Transverse colon (tissue), 4 donors: ENCODE measurements around the gene TWNK. TPM values are rescaled to one million over a fixed set of nuclear protein-coding genes. Genes with fewer than 3 reads are reported as not detected.

Source experiments
- DNase-seq: peaks from one replicate; pipeline ENCODE4 v3.0.0-alpha.2; 2019
- H3K27ac ChIP-seq, 4 donors: fragments of 200-600 bp; sonication (generic); 2 replicates each; pipeline ENCODE4 v1.5.1; 2016 to 2018; ENCODE audit warnings: inconsistent platforms in 4 of 4
- H3K27me3 ChIP-seq: fragments of 200-600 bp; sonication (generic); 2 replicates; pipeline ENCODE4 v1.5.1; 2017; ENCODE audit warnings: inconsistent platforms
- H3K36me3 ChIP-seq, 4 donors: fragments of 200-600 bp; sonication (generic); 2 replicates each; pipeline ENCODE4 v1.5.1; 2017 to 2019; ENCODE audit warnings: inconsistent platforms in 4 of 4
- H3K4me1 ChIP-seq, 4 donors: fragments of 200-600 bp; sonication (generic); 2 replicates each; pipeline ENCODE4 v1.5.1; 2017 to 2020; ENCODE audit warnings: inconsistent platforms in 4 of 4
- H3K4me3 ChIP-seq, 4 donors: fragments of 200-600 bp; sonication (generic); 1 replicate in 1 of 4; 2 replicates in 3 of 4; pipeline versions ENCODE4 v1.5.1 to v1.6.1; 2017 to 2019; ENCODE audit warnings: inconsistent platforms in 4 of 4
- H3K9me3 ChIP-seq, 2 donors: fragments of 200-600 bp; sonication (generic); 2 replicates each; pipeline ENCODE4 v1.5.1; 2017 to 2019; ENCODE audit warnings: inconsistent platforms in 2 of 2
- EP300 ChIP-seq: sonication (generic); formaldehyde crosslinking; IDR thresholded peaks from one replicate; pipeline ENCODE4 v1.6.1; 2017; ENCODE audit warnings: antibody characterized with exemption, low read depth
- POLR2A ChIP-seq: fragments of 450-650 bp; IDR thresholded peaks from one replicate; pipeline ENCODE4 v1.6.1; 2016; ENCODE audit warnings: antibody characterized with exemption, mild to moderate bottlenecking, moderate library complexity
- POLR2AphosphoS5 ChIP-seq, 3 donors: sonication (generic); formaldehyde crosslinking; IDR thresholded peaks; one replicate each; pipeline ENCODE4 v1.6.1; 2016; ENCODE audit warnings: antibody characterized with exemption in 3 of 3
- WGBS, 2 donors: methylation state at CpG; one replicate each; pipeline ENCODE4 v1.1.5; 2018; ENCODE audit warnings: low coverage in 1 of 2; 5-methylcytosine and 5-hydroxymethylcytosine counted together
- in situ Hi-C, 4 donors: fragments of 200-750 bp; cut with MboI; loops; one replicate each; pipeline versions ENCODE4 v1.15.0 to v1.15.1; 2017; ENCODE audit warnings: low sequenced_read_pairs in 3 of 4, low pct_ligation_motif_present in 1 of 4, low pct_unique_long_range_greater_than_20kb in 1 of 4
- intact Hi-C: fragments of 100-400 bp; cut with DNase I; formaldehyde crosslinking; loops from one replicate; pipeline ENCODE4 v1.15.1; 2023; ENCODE audit warnings: low total_unique reads
- total RNA-seq, 4 donors: library from RNA; depleted of rRNA; stranded (reverse); fragments of >200 nt; gene quantifications; one replicate each; pipeline ENCODE4 v1.1.0, GENCODE V29; 2016
- TF ChIP-seq, protein P1 (sequence below), 5 experiments: fragments of 200-600 bp in 3 of 5; fragments of 450-650 bp in 2 of 5; sonication (generic) in 3 of 5; IDR thresholded peaks; 1 replicate in 2 of 5; 2 replicates in 3 of 5; pipeline ENCODE4 v1.5.1; 2016 to 2017; ENCODE audit warnings: antibody characterized with exemption in 5 of 5, inconsistent platforms in 3 of 5, mild to moderate bottlenecking in 2 of 5, moderate library complexity in 1 of 5

Gene TWNK
- total RNA-seq, 4 donors from 2014 or later = 1.1 to 12.7 (median 3.3) TPM

DNA sequence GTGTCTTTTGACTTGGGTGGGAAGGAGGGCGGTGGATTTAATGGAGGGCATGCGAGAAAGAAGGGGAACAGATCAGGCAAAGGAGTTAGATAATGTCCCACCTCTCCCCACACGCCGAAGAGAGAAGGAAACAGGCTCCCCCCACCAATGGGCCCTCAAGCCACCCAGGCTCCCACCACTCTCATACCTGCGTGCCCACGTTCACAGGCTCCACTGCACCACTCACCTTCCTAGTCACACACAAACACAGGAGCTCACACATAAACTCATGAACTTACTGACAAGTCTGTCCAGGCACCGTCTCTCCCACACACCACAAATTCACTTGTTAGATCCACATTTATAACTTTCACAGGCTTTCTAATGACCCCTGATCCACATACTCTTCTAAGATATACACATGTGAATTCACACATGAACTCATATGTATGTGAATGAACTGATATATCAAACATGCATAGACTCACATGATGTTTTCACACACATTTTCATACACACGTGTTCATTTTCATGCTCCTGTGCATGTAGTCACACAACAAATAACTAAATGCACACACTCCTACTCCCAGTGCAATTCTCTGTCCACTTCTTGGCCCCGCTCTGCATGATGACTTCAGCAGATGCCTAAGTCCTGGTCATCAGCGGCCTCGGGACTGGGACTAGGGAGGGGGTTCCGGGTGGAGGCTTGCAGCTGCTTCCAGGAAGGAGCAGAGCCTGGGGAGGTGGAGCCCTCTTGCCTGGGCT is 13.7 kb downstream of the TWNK start:
- peak overlapping the region in 3 of 4 donors; percentile 66 to 77 (median 68) for H3K4me3 ChIP-seq
- in situ Hi-C loops = no loop called here
- intact Hi-C loops = no loop called here

DNA sequence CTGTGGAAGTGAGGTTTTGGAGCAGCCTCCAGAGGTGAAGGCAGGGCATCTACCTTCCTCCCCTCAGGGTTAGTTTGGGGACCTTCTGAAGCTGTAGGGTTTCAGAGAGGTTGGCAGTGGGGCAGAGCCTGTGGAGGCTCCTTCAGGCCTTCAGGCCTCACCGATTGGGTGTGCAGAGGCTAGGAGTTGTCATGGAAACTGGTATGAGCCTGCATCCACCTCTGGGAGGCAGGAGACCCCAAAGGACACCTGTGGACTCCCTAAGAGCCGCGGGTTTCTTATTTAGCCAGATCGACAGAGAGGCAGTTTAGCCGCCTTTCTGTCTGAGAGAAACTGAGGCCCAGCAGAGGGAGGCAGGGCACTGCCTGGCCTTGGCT is 14.3 kb downstream of the TWNK start:
- Histone ChIP-seq H3K9me3 (no peaks in the 10 kb centered on the region), H3K27me3 (no peaks in the 10 kb centered on the region), H3K27ac (peak overlapping the region; percentile 94 to 98 (median 97)), H3K36me3 (peaks cover 0 to 15% (median 5%) of the 10 kb centered on the region in 4 donors), H3K4me1 (peaks cover 10 to 43% (median 38%) of the 10 kb centered on the region in 4 donors), H3K4me3 (peak overlapping the region in 1 of 4 donors; percentile 30)
- intact Hi-C loops = no loop called here
- in situ Hi-C loops = no loop called here
- WGBS, 2 donors = 75% methylated on average over 5 of the region's 5 CpGs; no CpG with 5 or more reads in 1 of the 2 donors
- no peak for DNase-seq
- TF ChIP-seq POLR2A = no peak
- no peak for TF ChIP-seq EP300
- TF ChIP-seq, protein P1, sequence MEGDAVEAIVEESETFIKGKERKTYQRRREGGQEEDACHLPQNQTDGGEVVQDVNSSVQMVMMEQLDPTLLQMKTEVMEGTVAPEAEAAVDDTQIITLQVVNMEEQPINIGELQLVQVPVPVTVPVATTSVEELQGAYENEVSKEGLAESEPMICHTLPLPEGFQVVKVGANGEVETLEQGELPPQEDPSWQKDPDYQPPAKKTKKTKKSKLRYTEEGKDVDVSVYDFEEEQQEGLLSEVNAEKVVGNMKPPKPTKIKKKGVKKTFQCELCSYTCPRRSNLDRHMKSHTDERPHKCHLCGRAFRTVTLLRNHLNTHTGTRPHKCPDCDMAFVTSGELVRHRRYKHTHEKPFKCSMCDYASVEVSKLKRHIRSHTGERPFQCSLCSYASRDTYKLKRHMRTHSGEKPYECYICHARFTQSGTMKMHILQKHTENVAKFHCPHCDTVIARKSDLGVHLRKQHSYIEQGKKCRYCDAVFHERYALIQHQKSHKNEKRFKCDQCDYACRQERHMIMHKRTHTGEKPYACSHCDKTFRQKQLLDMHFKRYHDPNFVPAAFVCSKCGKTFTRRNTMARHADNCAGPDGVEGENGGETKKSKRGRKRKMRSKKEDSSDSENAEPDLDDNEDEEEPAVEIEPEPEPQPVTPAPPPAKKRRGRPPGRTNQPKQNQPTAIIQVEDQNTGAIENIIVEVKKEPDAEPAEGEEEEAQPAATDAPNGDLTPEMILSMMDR (IDR thresholded peaks at IDR 0.05) = no peak
- TF ChIP-seq POLR2AphosphoS5 (IDR thresholded peaks at IDR 0.05) = no peak

More for the DNA sequence above, 13.7 kb downstream of the TWNK start:
- peaks cover 14 to 49% (median 44%) of the 10 kb centered on the region in 4 donors for H3K4me1 ChIP-seq
- TF ChIP-seq EP300 (no peak), POLR2AphosphoS5 (IDR thresholded peaks at IDR 0.05) (peak; percentile 90 to 94 (median 92)), POLR2A (peak; percentile 62)
- H3K36me3 ChIP-seq = peaks cover 0 to 15% (median 4%) of the 10 kb centered on the region in 4 donors
- peak; percentile 81 for DNase-seq
- H3K9me3 ChIP-seq = no peaks in the 10 kb centered on the region
- WGBS, 2 donors = 31 to 44% methylated on average over 9 to 12 of the region's 12 CpGs
- peak overlapping the region; percentile 94 to 98 (median 97) for H3K27ac ChIP-seq
- no peaks in the 10 kb centered on the region for H3K27me3 ChIP-seq

GRCh38 chr10:101002456-101002855 is 15.1 kb downstream of the TWNK start:
- intact Hi-C loops = no loop called here
- peaks cover 11 to 49% (median 34%) of the 10 kb centered on the region in 4 donors for H3K4me1 ChIP-seq
- H3K36me3 ChIP-seq = peaks cover 0 to 15% (median 5%) of the 10 kb centered on the region in 4 donors
- 80% methylated on average over 4 of the region's 11 CpGs; no CpG with 5 or more reads in 1 of the 2 donors for WGBS, 2 donors
- no peak for TF ChIP-seq POLR2A
- TF ChIP-seq, protein P1 (IDR thresholded peaks at IDR 0.05) = no peak
- TF ChIP-seq EP300 = no peak
- no peak for TF ChIP-seq POLR2AphosphoS5 (IDR thresholded peaks at IDR 0.05)
- DNase-seq = no peak
- no peaks in the 10 kb centered on the region for H3K9me3 ChIP-seq
- in situ Hi-C loops = no loop called here
- peak overlapping the region; percentile 94 to 98 (median 97) for H3K27ac ChIP-seq
- no peak overlapping the region for H3K4me3 ChIP-seq
- no peaks in the 10 kb centered on the region for H3K27me3 ChIP-seq

DNA sequence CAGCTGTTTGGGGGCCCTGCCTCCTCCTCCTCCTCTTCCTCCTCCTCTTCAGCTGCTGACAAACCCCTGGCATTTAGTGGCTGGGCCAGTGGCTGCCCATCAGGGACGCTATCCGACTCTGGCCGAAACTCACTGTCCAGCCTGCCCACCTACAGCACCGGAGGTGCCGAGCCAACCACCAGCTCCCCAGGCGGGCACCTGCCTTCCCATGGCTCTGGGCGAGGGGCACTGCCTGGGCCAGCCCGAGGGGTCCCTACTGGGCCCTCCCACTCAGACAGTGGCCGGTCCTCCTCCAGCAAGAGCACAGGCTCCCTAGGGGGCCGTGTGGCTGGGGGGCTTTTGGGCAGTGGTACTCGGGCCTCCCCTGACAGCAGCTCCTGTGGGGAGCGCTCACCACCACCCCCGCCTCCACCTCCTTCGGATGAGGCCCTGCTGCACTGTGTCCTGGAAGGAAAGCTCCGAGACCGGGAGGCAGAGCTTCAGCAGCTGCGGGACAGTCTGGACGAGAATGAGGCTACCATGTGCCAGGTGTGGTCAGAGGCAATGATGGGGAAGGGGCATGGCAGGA is 16.4 kb downstream of the TWNK start:
- no peak for DNase-seq
- H3K9me3 ChIP-seq = no peaks in the 10 kb centered on the region
- peak overlapping the region in 2 of 4 donors; percentile 44 to 94 for H3K27ac ChIP-seq
- TF ChIP-seq EP300 = no peak
- no peak for TF ChIP-seq POLR2A
- TF ChIP-seq, protein P1 (IDR thresholded peaks at IDR 0.05) = no peak
- H3K36me3 ChIP-seq = peaks cover 0 to 15% (median 5%) of the 10 kb centered on the region in 4 donors
- intact Hi-C loops (no loop called here), in situ Hi-C loops (no loop called here)
- WGBS, 2 donors = 92% methylated on average over 18 of the region's 18 CpGs; no CpG with 5 or more reads in 1 of the 2 donors
- no peaks in the 10 kb centered on the region for H3K27me3 ChIP-seq
- peaks cover 12 to 50% (median 28%) of the 10 kb centered on the region in 4 donors for H3K4me1 ChIP-seq
- H3K4me3 ChIP-seq = no peak overlapping the region
